Ishikawa (cell line): ENCODE data around the gene PEAK3.

Experiments
- CEBPB ChIP-seq: IDR thresholded peaks from 2 replicates; pipeline ENCODE4 v1.6.1; 2012
- EGR1 ChIP-seq: IDR thresholded peaks from 2 replicates; pipeline ENCODE4 v1.6.1; 2012
- EP300 ChIP-seq: IDR thresholded peaks from 2 replicates; pipeline ENCODE4 v1.6.1; 2012; ENCODE audit warnings: borderline replicate concordance
- FOXM1 ChIP-seq: IDR thresholded peaks from 2 replicates; pipeline ENCODE4 v1.6.1; 2012; ENCODE audit warnings: low read depth, borderline replicate concordance
- RAD21 ChIP-seq: IDR thresholded peaks from 2 replicates; pipeline ENCODE4 v1.6.1; 2012; ENCODE audit warnings: low read depth
- REST ChIP-seq: IDR thresholded peaks from 2 replicates; pipeline ENCODE4 v1.6.1; 2012; ENCODE audit warnings: low read depth, mild to moderate bottlenecking
- TAF1 ChIP-seq: IDR thresholded peaks from 2 replicates; pipeline ENCODE4 v1.6.1; 2012; ENCODE audit warnings: low read depth, mild to moderate bottlenecking
- TCF12 ChIP-seq: IDR thresholded peaks from 2 replicates; pipeline ENCODE4 v1.6.1; 2012; ENCODE audit warnings: low read depth
- TEAD4 ChIP-seq: IDR thresholded peaks from 2 replicates; pipeline ENCODE4 v1.6.1; 2012
- USF1 ChIP-seq: IDR thresholded peaks from 2 replicates; pipeline ENCODE4 v1.6.1; 2012
- YY1 ChIP-seq: IDR thresholded peaks from 2 replicates; pipeline ENCODE4 v1.6.1; 2012; ENCODE audit warnings: low read depth
- TF ChIP-seq, protein P1 (sequence below): IDR thresholded peaks from 2 replicates; pipeline ENCODE4 v1.6.1; 2012

GRCh38 chr19:2288338-2288817 lies 6.4 kb upstream of the PEAK3 start:
- no peak for TF ChIP-seq REST
- no peak for TF ChIP-seq YY1
- no peak for TF ChIP-seq EGR1
- TF ChIP-seq RAD21, result no peak
- no peak for TF ChIP-seq TCF12
- TF ChIP-seq FOXM1, result no peak
- no peak for TF ChIP-seq EP300
- TF ChIP-seq CEBPB, result no peak
- TF ChIP-seq USF1, result no peak
- no peak for TF ChIP-seq TEAD4
- TF ChIP-seq, protein P1, sequence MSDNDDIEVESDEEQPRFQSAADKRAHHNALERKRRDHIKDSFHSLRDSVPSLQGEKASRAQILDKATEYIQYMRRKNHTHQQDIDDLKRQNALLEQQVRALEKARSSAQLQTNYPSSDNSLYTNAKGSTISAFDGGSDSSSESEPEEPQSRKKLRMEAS, result no peak
- TF ChIP-seq TAF1, result no peak
